B cell (primary cell): ENCODE measurements around the gene PRIMPOL. TPM values are rescaled to one million over a fixed set of nuclear protein-coding genes. Genes with fewer than 3 reads are reported as not detected.

ENCODE experiments used
- ATAC-seq: fragments of 200-7000 bp; cut with Tn5 transposase; one replicate; pipeline ENCODE4 v1.10.0; 2021; ENCODE audit warnings: low read depth, mild to moderate bottlenecking, moderate number of reproducible peaks, moderate library complexity
- CTCF ChIA-PET: fragments of 350-600 bp; sonication (Branson Sonifier 250); formaldehyde crosslinking; loops from one replicate; lab custom pipeline; 2021; ENCODE audit warnings: antibody characterized with exemption, inconsistent platforms; lab: Charles Lee
- POLR2A ChIA-PET: fragments of 350-600 bp; sonication (Branson Sonifier 250); formaldehyde crosslinking; loops from one replicate; lab custom pipeline; 2021; ENCODE audit warnings: antibody characterized with exemption; lab: Charles Lee
- DNase-seq: peaks from one replicate; pipeline ENCODE4 v3.0.0; 2013
- H2AFZ ChIP-seq: 2 replicates; pipeline ENCODE4 v1.6.1; 2012; ENCODE audit warnings: mild to moderate bottlenecking, low read depth, low read length; ENCODE audit not compliant: insufficient read depth, poor library complexity, severe bottlenecking
- H3K27ac ChIP-seq, 2 donors: 1 replicate in 1 of 2; 2 replicates in 1 of 2; pipeline ENCODE4 v1.5.1; 2012 to 2013; ENCODE audit warnings: low read length in 2 of 2, mild to moderate bottlenecking in 2 of 2, moderate library complexity in 1 of 2
- H3K27me3 ChIP-seq, 4 experiments: fragments of 200-600 bp in 1 of 4; sonication (generic) in 1 of 4; replicated peaks in 1 of 4; 1 replicate in 2 of 4; 2 replicates in 2 of 4; pipeline versions ENCODE4 v1.6.1 to v1.7.0; 2013 to 2016; ENCODE audit warnings: low read length in 3 of 4, mild to moderate bottlenecking in 2 of 4, mixed read lengths in 1 of 4, moderate library complexity in 1 of 4; ENCODE audit not compliant: insufficient read depth in 4 of 4, control insufficient read depth in 3 of 4; ENCODE audit errors: control extremely low read depth in 1 of 4
- H3K36me3 ChIP-seq, 2 experiments: replicated peaks in 1 of 2; 1 replicate in 1 of 2; 2 replicates in 1 of 2; pipeline versions ENCODE4 v1.6.1 to v1.7.1; 2013; ENCODE audit warnings: low read length in 1 of 2; ENCODE audit not compliant: insufficient read depth in 2 of 2, control insufficient read depth in 1 of 2; ENCODE audit errors: control extremely low read depth in 1 of 2, extremely low read depth in 1 of 2
- H3K4me1 ChIP-seq, 2 donors: fragments of 200-600 bp in 1 of 2; sonication (generic) in 1 of 2; 1 replicate in 1 of 2; 2 replicates in 1 of 2; pipeline versions ENCODE4 v1.5.1 to v1.6.1; 2013 to 2017; ENCODE audit warnings: low read length in 2 of 2; ENCODE audit not compliant: control insufficient read depth in 2 of 2, insufficient read depth in 2 of 2
- H3K4me2 ChIP-seq: replicated peaks from 2 replicates; pipeline ENCODE3; 2012; ENCODE audit warnings: mild to moderate bottlenecking, low read depth, low read length; ENCODE audit not compliant: poor library complexity, severe bottlenecking
- H3K4me3 ChIP-seq, 5 experiments: fragments of 200-600 bp in 1 of 5; sonication (generic) in 1 of 5; 1 replicate in 3 of 5; 2 replicates in 2 of 5; pipeline versions ENCODE4 v1.5.1 to v1.7.0; 2011 to 2016; ENCODE audit warnings: low read length in 4 of 5, mild to moderate bottlenecking in 4 of 5, low read depth in 2 of 5, control low read depth in 1 of 5, moderate library complexity in 1 of 5; ENCODE audit not compliant: insufficient read depth in 1 of 5; ENCODE audit errors: control extremely low read depth in 1 of 5, extremely low read depth in 1 of 5
- H3K79me2 ChIP-seq: fragments of 200-600 bp; sonication (generic); one replicate; pipeline ENCODE4 v1.6.0; 2016; ENCODE audit warnings: low read length; ENCODE audit not compliant: control insufficient read depth, insufficient read depth
- H3K9ac ChIP-seq: fragments of 200-600 bp; sonication (generic); 2 replicates; pipeline ENCODE4 v1.6.1; 2017; ENCODE audit warnings: mild to moderate bottlenecking, low read length, moderate library complexity
- H3K9me3 ChIP-seq, 3 donors: one replicate each; pipeline versions ENCODE4 v1.6.1 to v1.7.1; 2013; ENCODE audit warnings: low read length in 2 of 3; ENCODE audit not compliant: control insufficient read depth in 2 of 3, insufficient read depth in 1 of 3; ENCODE audit errors: control extremely low read depth in 1 of 3
- H4K20me1 ChIP-seq: 2 replicates; pipeline ENCODE4 v1.6.0; 2012; ENCODE audit warnings: mild to moderate bottlenecking, low read length; ENCODE audit not compliant: insufficient read depth, control insufficient read depth, poor library complexity, severe bottlenecking
- H3K27ac Mint-ChIP-seq: one replicate; pipeline ENCODE4 v1.8.0; 2021; ENCODE audit warnings: mixed read lengths
- H3K27me3 Mint-ChIP-seq: one replicate; pipeline ENCODE4 v1.8.0; 2021; ENCODE audit warnings: mixed read lengths
- H3K4me1 Mint-ChIP-seq: one replicate; pipeline ENCODE4 v1.8.0; 2021; ENCODE audit warnings: mixed read lengths
- H3K4me3 Mint-ChIP-seq: one replicate; pipeline ENCODE4 v1.8.0; 2021; ENCODE audit warnings: mixed read lengths
- H3K9me3 Mint-ChIP-seq: one replicate; pipeline ENCODE4 v1.8.0; 2022; ENCODE audit warnings: mixed read lengths; ENCODE audit not compliant: insufficient read depth
- CTCF ChIP-seq: fragments of 200-600 bp; IDR thresholded peaks from one replicate; pipeline ENCODE4 v1.8.0; 2022; ENCODE audit warnings: antibody characterized with exemption, mild to moderate bottlenecking
- EZH2 ChIP-seq: IDR thresholded peaks from 2 replicates; pipeline ENCODE4 v1.6.1; 2012; ENCODE audit warnings: borderline replicate concordance, low read depth, mild to moderate bottlenecking, moderate library complexity, low read length; ENCODE audit not compliant: insufficient read depth, poor library complexity, severe bottlenecking
- WGBS: methylation state at CpG from one replicate; pipeline ENCODE4 v1.1.5; 2013; ENCODE audit warnings: missing lambda C conversion rate; ENCODE audit not compliant: insufficient coverage; 5-methylcytosine and 5-hydroxymethylcytosine counted together
- intact Hi-C: fragments of 100-400 bp; cut with micrococcal nuclease; formaldehyde crosslinking; loops from one replicate; pipeline ENCODE4 v1.10.0; 2022
- polyA plus RNA-seq: library from polyadenylated mRNA; depleted of rRNA; stranded (reverse); fragments of >200 nt; gene quantifications from 2 replicates; pipeline ENCODE4 v1.2.3, GENCODE V29; 2012
- total RNA-seq, 2 donors: library from RNA; stranded (reverse); fragments of 120-200 nt in 1 of 2; gene quantifications; 1 replicate in 1 of 2; 2 replicates in 1 of 2; pipeline versions ENCODE4 v1.2.3 to v1.2.4, GENCODE V29; 2013 to 2022

Gene PRIMPOL
- total and polyA plus RNA-seq, 2 donors (not counting 1 experiment from before 2014, with no cell fraction given), result 15.4 to 16.3 TPM

DNA sequence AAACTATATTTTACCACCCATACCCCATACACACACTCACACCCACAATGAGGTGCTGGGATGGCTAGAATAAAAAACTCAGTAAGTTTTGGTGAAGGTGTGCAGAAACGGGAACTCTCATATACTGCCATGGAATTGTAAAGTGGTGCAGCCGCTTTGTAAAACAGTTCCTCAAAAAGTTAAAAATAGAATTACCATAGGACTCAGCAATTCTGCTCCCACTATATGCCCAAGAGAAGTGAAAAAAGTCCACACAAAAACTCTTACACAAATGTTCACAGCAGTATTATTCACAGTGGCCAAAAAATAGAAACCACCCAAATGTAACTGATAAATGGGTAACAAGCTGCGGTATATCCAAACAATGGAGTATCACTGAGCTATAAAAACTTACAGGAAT is 77.9 kb downstream of the PRIMPOL start:
- Mint-ChIP-seq H3K4me3 (no peak overlapping the region), H3K27me3 (no peaks in the 10 kb centered on the region), H3K27ac (no peak overlapping the region), H3K4me1 (peaks cover 22% of the 10 kb centered on the region), H3K9me3 (no peaks in the 10 kb centered on the region)
- 100% methylated on average over 1 of the region's 3 CpGs for WGBS
- H3K27me3 ChIP-seq, result no peaks in the 10 kb centered on the region
- H3K9me3 ChIP-seq, result no peaks in the 10 kb centered on the region
- no peak overlapping the region for H3K9ac ChIP-seq
- ChIA-PET CTCF (no interaction called here), POLR2A (no interaction called here)
- H2AFZ ChIP-seq, result no peak overlapping the region
- intact Hi-C loops, result no loop called here
- TF ChIP-seq EZH2 (no peak), CTCF (no peak)
- no peak overlapping the region for H3K27ac ChIP-seq
- ATAC-seq (no peak), DNase-seq (no peak)
- H3K4me2 ChIP-seq, result no peak overlapping the region
- no peak overlapping the region for H3K4me3 ChIP-seq
- peaks cover 6% of the 10 kb centered on the region for H3K79me2 ChIP-seq
- H4K20me1 ChIP-seq, result no peaks in the 10 kb centered on the region
- H3K4me1 ChIP-seq, result peaks cover 0 to 17% of the 10 kb centered on the region in 2 donors
- peaks cover 0 to 2% of the 10 kb centered on the region in 2 experiments for H3K36me3 ChIP-seq

GRCh38 chr4:184728858-184729257 is 79.3 kb downstream of the PRIMPOL start:
- Mint-ChIP-seq H3K9me3 (no peaks in the 10 kb centered on the region), H3K27ac (no peak overlapping the region), H3K4me3 (no peak overlapping the region), H3K27me3 (no peaks in the 10 kb centered on the region), H3K4me1 (peaks cover 29% of the 10 kb centered on the region)
- Histone ChIP-seq H4K20me1 (no peaks in the 10 kb centered on the region), H3K27ac (no peak overlapping the region), H3K27me3 (no peaks in the 10 kb centered on the region), H3K36me3 (peaks cover 0 to 2% of the 10 kb centered on the region in 2 experiments), H3K9me3 (no peaks in the 10 kb centered on the region), H3K79me2 (peaks cover 6% of the 10 kb centered on the region), H3K4me1 (peaks cover 6 to 24% of the 10 kb centered on the region in 2 donors), H3K4me2 (no peak overlapping the region), H2AFZ (no peak overlapping the region), H3K4me3 (no peak overlapping the region), H3K9ac (no peak overlapping the region)
- ChIA-PET CTCF (no interaction called here), POLR2A (no interaction called here)
- intact Hi-C loops, result no loop called here
- ATAC-seq, result no peak
- TF ChIP-seq EZH2 (no peak), CTCF (no peak)
- WGBS, result no CpG with 5 or more reads among the region's 2 CpGs
- DNase-seq, result no peak
